Measurements from ENCODE around the gene MGLL. TPM values are rescaled to one million over a fixed set of nuclear protein-coding genes. Genes with fewer than 3 reads are reported as not detected.

MGLL gene
- total and polyA plus RNA-seq, 8 donors, result 3.3 to 11.4 (median 6.6) TPM

DNA sequence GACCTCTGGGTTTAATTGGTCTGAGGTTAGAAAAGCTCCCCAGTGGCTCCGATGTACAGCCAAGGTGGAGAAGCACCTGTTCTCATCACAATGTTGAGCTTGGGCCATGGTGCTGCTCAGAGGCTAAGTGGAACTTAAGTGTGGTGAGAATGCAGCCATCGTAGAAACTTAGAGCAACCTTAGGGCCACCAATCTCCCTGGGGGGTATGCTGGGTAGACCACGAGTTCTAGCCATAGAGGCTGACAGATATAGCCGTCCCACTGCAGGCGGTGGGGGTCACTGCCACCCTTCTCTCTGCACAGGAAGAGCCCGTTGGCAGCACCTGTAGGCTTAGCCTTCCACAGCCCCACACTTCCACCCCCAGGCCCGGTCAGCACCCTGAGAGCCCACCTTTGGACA lies 38.0 kb downstream of the MGLL start:
- Histone ChIP-seq H3K9me3 (no peaks in the 10 kb centered on the region), H3K4me1 (peaks cover 0 to 12% (median 7%) of the 10 kb centered on the region in 3 donors), H3K4me3 (no peak overlapping the region), H3K27ac (no peak overlapping the region), H3K36me3 (no peaks in the 10 kb centered on the region), H3K27me3 (no peaks in the 10 kb centered on the region)
- intact Hi-C loops (cut with DNase I), result no loop called here
- WGBS, 2 donors, result 80 to 87% methylated on average over 7 of the region's 7 CpGs
- no peak for DNase-seq
- FAIRE-seq, result no peak
- no peak for ATAC-seq
- TF ChIP-seq, protein P1, sequence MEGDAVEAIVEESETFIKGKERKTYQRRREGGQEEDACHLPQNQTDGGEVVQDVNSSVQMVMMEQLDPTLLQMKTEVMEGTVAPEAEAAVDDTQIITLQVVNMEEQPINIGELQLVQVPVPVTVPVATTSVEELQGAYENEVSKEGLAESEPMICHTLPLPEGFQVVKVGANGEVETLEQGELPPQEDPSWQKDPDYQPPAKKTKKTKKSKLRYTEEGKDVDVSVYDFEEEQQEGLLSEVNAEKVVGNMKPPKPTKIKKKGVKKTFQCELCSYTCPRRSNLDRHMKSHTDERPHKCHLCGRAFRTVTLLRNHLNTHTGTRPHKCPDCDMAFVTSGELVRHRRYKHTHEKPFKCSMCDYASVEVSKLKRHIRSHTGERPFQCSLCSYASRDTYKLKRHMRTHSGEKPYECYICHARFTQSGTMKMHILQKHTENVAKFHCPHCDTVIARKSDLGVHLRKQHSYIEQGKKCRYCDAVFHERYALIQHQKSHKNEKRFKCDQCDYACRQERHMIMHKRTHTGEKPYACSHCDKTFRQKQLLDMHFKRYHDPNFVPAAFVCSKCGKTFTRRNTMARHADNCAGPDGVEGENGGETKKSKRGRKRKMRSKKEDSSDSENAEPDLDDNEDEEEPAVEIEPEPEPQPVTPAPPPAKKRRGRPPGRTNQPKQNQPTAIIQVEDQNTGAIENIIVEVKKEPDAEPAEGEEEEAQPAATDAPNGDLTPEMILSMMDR (IDR thresholded peaks at IDR 0.05), result no peak

DNA sequence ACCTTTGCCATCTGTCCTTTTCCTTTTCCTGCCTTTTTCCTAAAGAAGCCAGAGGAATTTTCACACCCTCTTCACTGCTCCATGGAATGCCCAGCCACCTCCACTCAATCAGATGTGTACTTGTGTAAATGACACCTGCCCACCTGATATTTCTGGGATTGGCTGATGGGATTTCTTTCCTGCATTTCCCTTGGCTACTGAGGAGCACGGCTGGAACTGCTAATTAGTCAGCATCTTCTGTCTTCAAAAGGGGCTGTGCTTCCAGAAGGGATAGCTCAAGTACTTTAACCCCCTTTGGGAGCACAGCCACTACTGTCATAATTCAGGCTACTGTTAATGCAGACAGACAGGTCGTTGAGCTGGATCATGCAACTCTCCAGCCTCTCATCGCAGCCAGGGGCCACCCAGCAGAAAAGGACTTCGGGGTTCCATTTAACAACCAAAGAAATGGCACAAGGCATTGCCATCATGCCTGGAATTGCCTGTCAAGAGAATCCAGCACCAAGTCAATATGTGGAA lies 38.6 kb downstream of the MGLL start:
- no peaks in the 10 kb centered on the region for H3K36me3 ChIP-seq
- H3K27me3 ChIP-seq, result no peaks in the 10 kb centered on the region
- H3K27ac ChIP-seq, result no peak overlapping the region
- no peak overlapping the region for H3K4me3 ChIP-seq
- intact Hi-C loops (cut with DNase I), result no loop called here
- no peaks in the 10 kb centered on the region for H3K9me3 ChIP-seq
- TF ChIP-seq, protein P1 (IDR thresholded peaks at IDR 0.05), result no peak
- ATAC-seq (no peak), FAIRE-seq (no peak), DNase-seq (peak in 1 of 6 donors; percentile 16)
- H3K4me1 ChIP-seq, result peaks cover 0 to 12% (median 7%) of the 10 kb centered on the region in 3 donors
- 58 to 60% methylated on average over 4 of the region's 4 CpGs for WGBS, 2 donors

DNA sequence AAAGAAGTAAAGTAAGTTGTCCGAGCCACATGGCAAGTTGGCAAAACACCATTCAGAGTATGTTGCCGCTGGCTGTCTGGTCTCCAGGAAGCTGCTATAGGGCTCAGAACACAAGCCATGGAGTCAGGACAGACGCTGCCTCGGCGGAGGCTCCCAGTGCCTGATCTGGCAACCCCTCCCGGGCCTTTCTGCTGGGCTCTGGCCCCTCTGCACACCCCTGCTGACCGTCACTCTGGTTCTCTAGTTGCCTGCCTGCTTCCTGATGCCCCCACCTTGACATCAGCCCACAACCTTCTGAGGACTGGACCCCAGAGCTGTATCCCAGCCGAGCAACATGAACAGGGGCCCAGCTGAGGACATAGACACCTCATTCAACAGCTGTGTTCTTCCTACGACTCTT lies 39.1 kb downstream of the MGLL start:
- H3K4me1 ChIP-seq, result peaks cover 0 to 12% (median 7%) of the 10 kb centered on the region in 3 donors
- TF ChIP-seq, protein P1 (IDR thresholded peaks at IDR 0.05), result no peak
- FAIRE-seq (no peak), DNase-seq (peak in 1 of 6 donors; percentile 27), ATAC-seq (no peak)
- intact Hi-C loops (cut with DNase I), result no loop called here
- no peak overlapping the region for H3K4me3 ChIP-seq
- no peak overlapping the region for H3K27ac ChIP-seq
- no peaks in the 10 kb centered on the region for H3K27me3 ChIP-seq
- no peaks in the 10 kb centered on the region for H3K9me3 ChIP-seq
- WGBS, 2 donors, result 80 to 82% methylated on average over 9 of the region's 9 CpGs
- H3K36me3 ChIP-seq, result no peaks in the 10 kb centered on the region

DNA sequence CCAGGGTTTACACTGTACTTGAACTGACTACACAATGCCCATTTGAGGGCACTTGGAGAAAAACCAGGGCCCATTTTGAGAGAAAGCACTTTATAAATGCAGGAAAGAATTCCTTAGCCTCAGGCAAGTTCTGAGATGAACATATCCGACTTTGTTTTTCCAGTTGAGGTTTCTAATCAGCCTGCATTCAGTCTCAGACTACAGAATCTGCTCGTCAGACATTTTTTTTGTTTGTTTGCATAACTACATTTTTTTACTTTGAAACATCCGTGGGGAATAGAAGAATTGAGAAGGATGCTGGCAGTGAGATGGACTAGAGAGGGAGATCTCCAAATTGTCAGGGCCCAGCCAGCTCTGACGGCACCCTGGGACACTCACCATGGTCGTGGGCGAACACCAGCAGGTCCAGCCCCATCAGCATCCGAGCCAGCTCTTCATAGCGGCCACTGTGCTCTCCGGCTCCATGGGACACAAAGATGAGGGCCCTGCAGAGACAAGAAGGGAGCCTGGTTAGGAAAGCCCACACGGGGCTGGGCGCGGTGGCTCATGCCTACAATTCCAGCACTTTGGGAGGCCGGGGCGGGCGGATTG lies 40.8 kb downstream of the MGLL start:
- no peak for ATAC-seq
- Histone ChIP-seq H3K9me3 (no peaks in the 10 kb centered on the region), H3K4me3 (no peak overlapping the region), H3K27ac (no peak overlapping the region), H3K36me3 (no peaks in the 10 kb centered on the region), H3K4me1 (peaks cover 0 to 12% (median 0%) of the 10 kb centered on the region in 3 donors), H3K27me3 (no peaks in the 10 kb centered on the region)
- DNase-seq, result peak in 1 of 6 donors; percentile 44
- TF ChIP-seq, protein P1 (IDR thresholded peaks at IDR 0.05), result no peak
- 74 to 77% methylated on average over 15 of the region's 15 CpGs for WGBS, 2 donors
- intact Hi-C loops (cut with DNase I), result no loop called here
- no peak for FAIRE-seq

Data from pancreas (tissue), 10 donors.